Right lobe of liver (tissue), 4 donors: ENCODE data around the gene RABGAP1.

ENCODE experiments used
- POLR2A ChIP-seq: fragments of 450-650 bp; IDR thresholded peaks from one replicate; pipeline ENCODE4 v1.6.1; 2017; ENCODE audit warnings: antibody characterized with exemption, mild to moderate bottlenecking
- TF ChIP-seq, protein P1 (sequence below), 4 donors: fragments of 200-600 bp in 3 of 4; fragments of 450-650 bp in 1 of 4; IDR thresholded peaks; one replicate each; pipeline versions ENCODE4 v1.5.1 to v1.8.0; 2016 to 2022; ENCODE audit warnings: antibody characterized with exemption in 4 of 4, mild to moderate bottlenecking in 2 of 4
- donor health status: DM: no; HTN: no; CAD: no.
- donor health status: DM: no; HTN: no; CAD: no.
- donor health status: DM: no; HTN: yes; CAD: no.

GRCh38 chr9:123135430-123135829 lies 194.6 kb downstream of the RABGAP1 start:
- TF ChIP-seq POLR2A: no peak
- TF ChIP-seq, protein P1, sequence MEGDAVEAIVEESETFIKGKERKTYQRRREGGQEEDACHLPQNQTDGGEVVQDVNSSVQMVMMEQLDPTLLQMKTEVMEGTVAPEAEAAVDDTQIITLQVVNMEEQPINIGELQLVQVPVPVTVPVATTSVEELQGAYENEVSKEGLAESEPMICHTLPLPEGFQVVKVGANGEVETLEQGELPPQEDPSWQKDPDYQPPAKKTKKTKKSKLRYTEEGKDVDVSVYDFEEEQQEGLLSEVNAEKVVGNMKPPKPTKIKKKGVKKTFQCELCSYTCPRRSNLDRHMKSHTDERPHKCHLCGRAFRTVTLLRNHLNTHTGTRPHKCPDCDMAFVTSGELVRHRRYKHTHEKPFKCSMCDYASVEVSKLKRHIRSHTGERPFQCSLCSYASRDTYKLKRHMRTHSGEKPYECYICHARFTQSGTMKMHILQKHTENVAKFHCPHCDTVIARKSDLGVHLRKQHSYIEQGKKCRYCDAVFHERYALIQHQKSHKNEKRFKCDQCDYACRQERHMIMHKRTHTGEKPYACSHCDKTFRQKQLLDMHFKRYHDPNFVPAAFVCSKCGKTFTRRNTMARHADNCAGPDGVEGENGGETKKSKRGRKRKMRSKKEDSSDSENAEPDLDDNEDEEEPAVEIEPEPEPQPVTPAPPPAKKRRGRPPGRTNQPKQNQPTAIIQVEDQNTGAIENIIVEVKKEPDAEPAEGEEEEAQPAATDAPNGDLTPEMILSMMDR (IDR thresholded peaks at IDR 0.05): no peak
